Peyer's patch (tissue), 4 donors: Measurements from ENCODE around the gene ERVH48-1.

Experiments
- POLR2A ChIP-seq, 2 donors: fragments of 450-650 bp; IDR thresholded peaks; one replicate each; pipeline ENCODE4 v1.5.1; 2017; ENCODE audit warnings: antibody characterized with exemption in 2 of 2, mild to moderate bottlenecking in 2 of 2, moderate library complexity in 2 of 2
- TF ChIP-seq, protein P1 (sequence below), 6 experiments: fragments of 450-650 bp in 4 of 6; fragments of 200-600 bp in 2 of 6; sonication (generic) in 1 of 6; IDR thresholded peaks; one replicate each; pipeline ENCODE4 v1.5.1; 2017 to 2019; ENCODE audit warnings: antibody characterized with exemption in 6 of 6, mild to moderate bottlenecking in 3 of 6, moderate library complexity in 1 of 6

- TF ChIP-seq, protein P1, sequence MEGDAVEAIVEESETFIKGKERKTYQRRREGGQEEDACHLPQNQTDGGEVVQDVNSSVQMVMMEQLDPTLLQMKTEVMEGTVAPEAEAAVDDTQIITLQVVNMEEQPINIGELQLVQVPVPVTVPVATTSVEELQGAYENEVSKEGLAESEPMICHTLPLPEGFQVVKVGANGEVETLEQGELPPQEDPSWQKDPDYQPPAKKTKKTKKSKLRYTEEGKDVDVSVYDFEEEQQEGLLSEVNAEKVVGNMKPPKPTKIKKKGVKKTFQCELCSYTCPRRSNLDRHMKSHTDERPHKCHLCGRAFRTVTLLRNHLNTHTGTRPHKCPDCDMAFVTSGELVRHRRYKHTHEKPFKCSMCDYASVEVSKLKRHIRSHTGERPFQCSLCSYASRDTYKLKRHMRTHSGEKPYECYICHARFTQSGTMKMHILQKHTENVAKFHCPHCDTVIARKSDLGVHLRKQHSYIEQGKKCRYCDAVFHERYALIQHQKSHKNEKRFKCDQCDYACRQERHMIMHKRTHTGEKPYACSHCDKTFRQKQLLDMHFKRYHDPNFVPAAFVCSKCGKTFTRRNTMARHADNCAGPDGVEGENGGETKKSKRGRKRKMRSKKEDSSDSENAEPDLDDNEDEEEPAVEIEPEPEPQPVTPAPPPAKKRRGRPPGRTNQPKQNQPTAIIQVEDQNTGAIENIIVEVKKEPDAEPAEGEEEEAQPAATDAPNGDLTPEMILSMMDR (IDR thresholded peaks at IDR 0.05), result no peak
- TF ChIP-seq POLR2A (IDR thresholded peaks at IDR 0.05), result no peak
Measured at GRCh38 chr21:42906233-42906632, 19.2 kb downstream of the ERVH48-1 start.
